Activated gamma-delta T cell (primary cell): ENCODE results near the gene ZNF222.

Source experiments
- DNase-seq: peaks from one replicate; lab custom pipeline; 2025; lab: John Stamatoyannopoulos, UW
- total RNA-seq, 2 donors: gene quantifications; one replicate each; lab custom pipeline; 2026; lab: John Stamatoyannopoulos, UW

Gene ZNF222
- total RNA-seq: 9.7 to 10.4 reads per million in 2 donors

GRCh38 chr19:44025217-44025936 lies at the start of gene ZNF222:
Gene ZNF222, plus strand, starts transcription at chr19:44025379. Its CDS starts 58 bp downstream, at chr19:44025437.
- no peak for DNase-seq

GRCh38 chr19:43976732-43977131 lies 48.4 kb upstream of the ZNF222 start:
- DNase-seq: no peak

- no peak for DNase-seq
Measured at GRCh38 chr19:43983544-43983911, 41.7 kb upstream of the ZNF222 start.

- no peak for DNase-seq
Measured at GRCh38 chr19:43983912-43984686, 41.1 kb upstream of the ZNF222 start, which contains the start of gene ZNF155. Gene ZNF155, plus strand, starts transcription at chr19:43984188. Its CDS starts 4,356 bp downstream, at chr19:43988544.

GRCh38 chr19:43984687-43985000 lies 40.5 kb upstream of the ZNF222 start:
- no peak for DNase-seq

- DNase-seq: no peak
Measured at GRCh38 chr19:43997631-43998290, 27.4 kb upstream of the ZNF222 start.

- no peak for DNase-seq
Measured at GRCh38 chr19:44002212-44002565, 23.0 kb upstream of the ZNF222 start.

- peak; percentile 24 for DNase-seq
Measured at GRCh38 chr19:44002566-44003460, 22.4 kb upstream of the ZNF222 start, which contains the start of gene ZNF230. Gene ZNF230, plus strand, starts transcription at chr19:44002957. Its CDS starts 4,122 bp downstream, at chr19:44007079.

GRCh38 chr19:44003461-44004009 lies 21.6 kb upstream of the ZNF222 start:
- DNase-seq: no peak

- no peak for DNase-seq
Measured at GRCh38 chr19:44005973-44006372, 19.2 kb upstream of the ZNF222 start.

- no peak for DNase-seq
Measured at GRCh38 chr19:44007473-44007872, 17.7 kb upstream of the ZNF222 start.

- no peak for DNase-seq
Measured at GRCh38 chr19:44010468-44010867, 14.7 kb upstream of the ZNF222 start.

GRCh38 chr19:44019498-44019897 lies 5.7 kb upstream of the ZNF222 start:
- DNase-seq: no peak

GRCh38 chr19:44021221-44021620 lies 4.0 kb upstream of the ZNF222 start:
- DNase-seq: no peak

GRCh38 chr19:44024900-44025216 lies 321 bp upstream of the ZNF222 start:
- no peak for DNase-seq

GRCh38 chr19:44026622-44027021 lies 1.4 kb downstream of the ZNF222 start:
- DNase-seq: no peak

- no peak for DNase-seq
Measured at GRCh38 chr19:44032001-44032610, 6.9 kb downstream of the ZNF222 start.

GRCh38 chr19:44042147-44042546 lies 17.0 kb downstream of the ZNF222 start:
- no peak for DNase-seq

- DNase-seq: no peak
Measured at GRCh38 chr19:44050740-44051649, 25.8 kb downstream of the ZNF222 start.
